Muscle of back (tissue), 11 donors: ENCODE measurements around the gene STX3. TPM values are rescaled to one million over a fixed set of nuclear protein-coding genes. Genes with fewer than 3 reads are reported as not detected.
"Not testable (repeated sequence)": the region's sequence is repeated elsewhere in the genome, so short reads cannot be mapped to it uniquely, and the experiment has no call there.

Experiments
- DNase-seq, 3 donors: peaks; one replicate each; pipeline versions ENCODE4 v3.0.0 to v3.0.0-alpha.2; 2013
- polyA plus RNA-seq, 10 donors: library from polyadenylated mRNA; unstranded; fragments of 120-200 nt; gene quantifications; one replicate each; pipeline ENCODE4 v1.2.1, GENCODE V29; 2013; ENCODE audit not compliant: insufficient read length in 10 of 10

The STX3 gene
- polyA plus RNA-seq, 10 donors = 2.9 to 8.5 (median 5.4) TPM

DNA sequence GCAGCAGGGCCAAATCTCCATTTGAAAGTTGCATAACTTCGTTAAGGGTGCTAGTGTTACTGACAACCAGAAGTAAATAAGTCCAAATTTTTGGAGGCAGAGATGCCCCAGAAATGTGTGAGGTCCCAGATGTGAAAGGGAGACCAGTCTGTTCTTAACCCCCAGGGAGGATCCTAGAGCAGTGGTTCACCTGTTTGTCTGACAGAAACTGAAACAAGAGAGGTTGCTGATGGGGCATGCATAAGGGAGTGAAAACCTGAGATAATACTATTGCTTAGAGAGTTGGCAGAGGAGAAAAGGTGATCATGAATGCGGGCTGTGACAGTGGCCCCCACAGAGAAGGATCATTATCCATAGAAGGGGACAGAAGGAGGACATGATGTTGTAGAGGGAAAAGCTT is 86.3 kb downstream of the STX3 start:
- DNase-seq = no peak

DNA sequence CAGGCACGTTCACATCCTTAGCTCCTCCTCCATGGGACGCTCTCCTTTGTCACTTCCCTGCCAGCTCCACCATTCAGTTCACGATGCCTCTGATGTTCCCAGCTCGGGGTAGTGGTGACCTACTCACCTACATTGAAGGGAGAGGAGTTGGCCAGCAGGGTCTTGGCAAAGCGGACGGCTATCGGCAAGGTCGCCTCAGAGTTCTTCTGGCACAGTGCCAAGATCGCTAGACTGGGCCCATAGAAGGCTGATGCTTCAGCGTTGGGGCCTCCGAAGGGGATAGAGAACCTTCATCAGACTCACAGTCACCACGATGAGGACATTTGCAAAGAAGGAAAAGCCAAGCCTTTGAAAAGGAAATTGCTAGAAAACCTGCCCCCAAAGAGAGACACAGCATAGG is 87.1 kb downstream of the STX3 start:
- DNase-seq = no peak

DNA sequence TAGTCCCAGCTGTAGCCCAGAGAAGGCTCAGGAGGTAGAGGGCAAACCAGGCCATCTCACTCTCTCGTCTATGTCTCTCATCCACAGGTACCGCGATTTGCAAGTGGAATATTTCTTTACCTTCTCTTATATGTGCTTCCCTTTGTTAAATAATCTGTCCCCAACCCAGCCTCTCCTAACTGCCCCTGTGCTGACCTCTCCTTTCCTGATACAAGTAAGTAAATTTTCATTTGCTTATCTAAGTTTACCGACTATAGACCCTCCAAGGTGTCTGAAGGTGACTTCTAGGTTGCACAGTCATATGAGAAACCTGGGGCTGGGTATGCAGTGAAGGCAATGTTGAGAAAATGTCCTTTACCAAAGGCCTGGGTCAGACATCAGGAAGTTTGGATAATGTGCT is 90.2 kb downstream of the STX3 start, which contains the start of gene CBLIF:
CBLIF (minus strand) TSS at position 101 of the 400 bp plus-strand sequence; CDS start at position 55, 46 bp downstream.
- DNase-seq = no peak

DNA sequence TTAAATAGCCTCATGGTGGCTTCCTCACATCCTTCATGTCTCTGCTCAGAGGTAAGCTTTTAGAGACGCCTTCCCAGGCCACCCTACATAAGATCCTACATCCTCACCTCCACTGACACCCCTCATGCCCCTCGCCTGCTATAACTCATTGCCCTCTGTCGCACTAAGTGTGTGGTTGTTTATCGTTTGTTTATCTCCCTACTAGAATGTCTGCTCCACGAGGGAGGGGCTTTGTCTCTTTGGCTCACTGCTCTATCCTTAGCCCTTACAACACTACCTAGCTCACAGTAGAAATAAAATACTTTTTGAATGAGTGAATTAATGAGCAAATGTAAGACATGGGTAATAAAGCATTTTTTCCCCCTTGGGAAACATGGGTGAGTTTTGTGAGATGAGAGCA is 91.4 kb downstream of the STX3 start:
- no peak for DNase-seq

DNA sequence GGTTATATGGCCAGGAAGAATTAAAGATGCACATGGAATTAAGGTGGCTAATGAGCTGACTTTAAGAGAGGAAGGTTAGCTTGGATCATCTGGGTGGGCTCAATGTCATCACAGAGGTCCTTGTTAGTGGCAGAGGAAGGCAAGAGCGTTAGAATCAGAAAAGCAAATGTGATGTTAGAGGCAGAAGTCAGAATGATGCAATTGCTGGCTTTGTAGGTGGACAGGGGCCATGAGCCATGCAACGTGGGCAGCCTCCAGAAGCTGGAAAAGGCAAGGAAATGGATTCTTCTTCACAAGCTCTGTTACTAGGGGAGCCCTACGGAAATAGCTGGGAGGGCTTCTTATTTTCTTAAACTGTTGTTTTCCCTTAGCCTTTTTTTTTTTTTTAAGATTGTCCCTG is 92.5 kb downstream of the STX3 start:
- DNase-seq = no peak

DNA sequence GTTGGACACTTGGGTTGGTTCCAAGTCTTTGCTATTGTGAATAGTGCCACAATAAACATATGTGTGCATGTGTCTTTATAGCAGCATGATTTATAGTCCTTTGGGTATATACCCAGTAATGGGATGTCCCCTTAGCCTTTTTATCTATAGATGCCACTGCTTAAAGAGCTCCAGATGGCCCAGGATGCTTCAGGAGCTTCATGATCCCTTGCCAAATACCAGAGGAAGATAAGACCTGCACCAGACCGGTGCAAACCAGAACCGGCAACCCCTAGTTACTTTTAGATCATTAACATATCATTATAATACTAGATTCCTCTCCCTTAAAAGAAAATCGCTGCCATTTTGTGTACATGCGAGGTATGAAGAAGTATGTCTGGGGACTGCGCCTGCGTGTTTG is 93.3 kb downstream of the STX3 start:
- not testable (repeated sequence) for DNase-seq

DNA sequence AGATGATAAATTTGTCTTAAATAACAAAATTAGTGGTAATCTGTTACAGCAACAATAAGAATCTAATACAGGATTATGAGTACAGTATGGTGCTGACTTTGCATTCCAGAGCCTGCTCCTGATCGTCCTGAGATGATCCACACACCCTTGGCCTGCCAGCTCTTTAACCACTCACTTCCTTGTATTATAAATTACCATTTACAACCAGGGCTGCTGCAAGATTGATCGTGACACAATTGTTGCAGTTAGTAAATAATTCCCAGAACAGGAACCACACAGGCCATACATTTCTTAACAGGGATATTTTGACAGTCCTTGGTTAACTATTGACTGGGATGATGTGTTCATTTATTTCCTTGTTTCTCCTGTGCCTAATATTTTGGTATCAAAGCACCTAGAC is 94.0 kb downstream of the STX3 start:
- no peak for DNase-seq

DNA sequence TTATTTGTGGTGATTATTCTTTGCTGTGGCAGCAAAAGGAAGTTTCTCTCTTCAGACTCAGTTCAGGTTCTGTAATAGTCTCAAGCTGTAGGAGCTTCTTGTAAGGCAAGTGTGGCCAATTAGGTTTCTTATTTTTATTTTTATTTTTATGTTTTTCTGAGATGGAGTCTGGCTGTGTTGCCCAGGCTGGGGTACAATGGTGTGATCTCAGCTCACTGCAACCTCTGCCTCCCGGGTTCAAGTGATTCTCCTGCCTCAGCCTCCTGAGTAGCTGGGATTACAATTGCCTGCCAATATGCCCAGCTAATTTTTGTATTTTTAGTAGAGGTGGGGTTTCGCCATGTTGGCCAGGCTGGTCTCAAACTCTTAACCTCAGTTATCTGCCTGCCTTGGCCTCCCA is 94.4 kb downstream of the STX3 start:
- not testable (repeated sequence) for DNase-seq

DNA sequence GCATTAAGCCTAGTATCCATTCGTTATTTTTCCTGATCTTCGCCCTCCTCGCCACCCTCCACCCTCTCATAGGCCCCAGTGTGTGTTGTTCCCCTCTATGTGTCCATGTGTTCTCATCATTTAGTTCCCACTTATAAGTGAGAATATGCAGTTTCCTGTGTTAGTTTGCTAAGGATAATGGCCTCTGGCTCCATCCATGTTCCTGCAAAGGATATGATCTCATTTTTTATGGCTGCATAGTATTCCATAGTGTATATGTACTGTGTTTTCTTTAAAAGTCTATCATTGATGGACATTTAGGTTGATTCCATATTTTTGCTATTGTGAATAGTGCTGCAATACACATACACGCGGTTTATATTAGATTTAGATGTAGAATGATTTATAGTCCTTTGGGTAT is 96.2 kb downstream of the STX3 start:
- not testable (repeated sequence) for DNase-seq

DNA sequence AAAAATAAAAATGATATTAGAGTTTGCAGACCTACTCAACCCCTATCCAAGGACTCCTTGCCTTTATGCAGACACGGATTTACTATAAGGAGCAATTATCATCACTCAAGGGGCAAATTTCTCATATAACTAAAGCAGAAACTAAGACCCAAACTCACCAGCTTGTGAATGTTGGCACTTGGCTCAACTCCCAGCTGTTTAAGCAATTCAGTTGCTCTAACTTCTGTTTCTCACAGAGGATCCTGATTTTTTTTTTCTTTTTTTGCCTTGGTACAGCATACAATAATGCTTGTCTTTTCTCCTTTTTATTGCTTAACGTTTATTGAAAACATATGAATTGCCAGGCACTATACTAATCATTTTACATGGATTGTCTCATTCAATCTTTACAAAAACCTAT is 99.7 kb downstream of the STX3 start:
- DNase-seq = no peak

Other genes starting within 250 kb of the STX3 start
- under 1 TPM in 4 of 10 donors, not detected in 6; 0.03 to 0.05 (median 0.03) TPM for gene OR4D9, start 243.8 kb upstream of the STX3 start, polyA plus RNA-seq
- gene OSBP, start 139.6 kb upstream of the STX3 start, polyA plus RNA-seq = 10 to 100 TPM; 42.7 to 64.8 (median 47.5) TPM
- 10 to 100 TPM; 21.2 to 33.3 (median 27.2) TPM for gene PATL1, start 86.3 kb upstream of the STX3 start, polyA plus RNA-seq
- not detected for gene OR10V1, start 41.5 kb upstream of the STX3 start, polyA plus RNA-seq
- 10 to 100 TPM; 32.3 to 37.2 (median 34.3) TPM for gene MRPL16, start 55.4 kb downstream of the STX3 start, polyA plus RNA-seq
- gene CBLIF, start 90.1 kb downstream of the STX3 start, polyA plus RNA-seq = under 1 TPM in 1 of 10 donors, not detected in 9; 0.08 TPM
- gene TCN1, start 111.1 kb downstream of the STX3 start, polyA plus RNA-seq = under 1 TPM in 3 of 10 donors, not detected in 7; 0.16 to 0.38 (median 0.22) TPM
- gene OOSP3, start 123.4 kb downstream of the STX3 start, polyA plus RNA-seq = not detected
- not detected for gene OOSP1, start 183.1 kb downstream of the STX3 start, polyA plus RNA-seq
- gene OOSP4A, start 208.7 kb downstream of the STX3 start, polyA plus RNA-seq = not detected